GM18499 (cell line): Measurements from ENCODE around the gene ZNF277.

Source experiments
- ATAC-seq: cut with Tn5 transposase; IDR thresholded peaks from one replicate; pipeline ENCODE4 v1.9.1; 2021; ENCODE audit warnings: moderate number of reproducible peaks; ENCODE audit not compliant: insufficient read depth, unreplicated experiment

The ZNF277 gene

DNA sequence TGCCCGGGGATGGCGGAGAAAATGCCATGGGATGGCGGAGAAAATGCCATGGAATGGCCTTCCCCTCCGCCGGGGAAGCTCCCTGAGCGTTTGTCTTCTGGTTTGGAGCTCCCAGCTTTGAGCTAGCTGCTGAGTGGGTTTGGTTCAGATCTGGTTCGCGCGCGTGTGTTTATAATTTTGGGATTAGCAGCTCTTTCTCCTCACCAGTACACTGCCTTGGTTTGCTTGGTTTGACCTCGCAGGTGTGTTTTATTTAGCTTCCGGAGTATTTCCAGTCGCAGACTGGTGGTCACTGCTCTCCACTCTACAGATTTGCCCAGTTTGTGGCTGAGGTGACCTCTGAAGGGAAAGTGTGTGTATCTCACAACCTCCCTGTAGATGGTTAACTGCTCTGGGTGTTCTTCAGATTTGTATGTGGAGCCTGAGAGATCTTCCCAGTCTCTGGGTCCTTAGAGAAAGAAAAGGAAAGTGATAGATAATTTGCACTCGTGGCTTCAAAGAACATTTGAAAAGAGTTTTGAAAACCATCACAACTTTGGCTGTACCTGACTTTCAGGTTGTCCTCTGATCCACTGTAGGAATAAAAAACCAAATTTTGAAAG, 597 bp downstream of the ZNF277 start:
- no peak for ATAC-seq

DNA sequence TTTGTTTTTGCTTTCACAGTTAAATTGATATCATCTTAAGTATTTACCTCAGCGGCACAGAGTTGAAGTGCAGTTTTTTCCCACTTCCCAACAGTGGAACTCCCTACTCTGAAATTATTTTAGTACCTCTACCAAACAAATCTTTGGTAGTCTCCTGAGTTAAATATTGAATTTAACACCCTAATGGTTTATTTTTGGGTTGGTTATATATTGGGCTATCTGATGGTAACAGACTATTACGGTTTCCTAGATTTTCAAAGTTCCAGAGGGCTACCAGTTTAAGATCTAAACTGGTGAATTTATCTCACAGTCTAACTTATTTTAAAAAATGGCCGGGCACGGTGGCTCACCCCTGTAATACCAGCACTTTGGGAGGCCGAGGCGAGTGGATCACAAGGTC, 1.3 kb downstream of the ZNF277 start:
- ATAC-seq, result no peak

DNA sequence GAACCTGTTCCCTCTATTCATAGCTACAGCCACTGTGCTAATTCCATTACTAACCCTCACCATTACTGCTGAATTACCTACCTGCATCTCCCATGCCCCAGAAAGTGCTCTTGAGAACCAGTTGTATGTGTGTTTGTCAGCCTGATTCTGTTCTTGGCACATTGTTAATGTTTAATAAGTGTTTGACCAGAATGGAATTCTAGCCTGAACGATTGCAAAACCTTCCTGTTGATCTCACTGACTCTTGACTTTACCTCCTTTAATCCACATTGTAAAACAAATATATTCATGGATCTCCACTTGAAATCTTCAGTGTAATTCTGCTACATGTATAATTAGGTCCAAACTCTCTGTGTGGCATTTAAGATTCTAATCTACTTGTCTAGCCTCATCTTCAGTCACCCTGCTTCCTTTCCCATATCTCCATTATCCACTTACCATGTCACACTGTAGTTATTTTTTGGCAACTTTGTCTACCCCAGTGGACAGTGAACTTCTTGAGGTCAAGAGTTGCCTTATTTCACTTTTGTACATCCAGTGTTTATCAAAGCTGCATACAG, 4.9 kb downstream of the ZNF277 start:
- ATAC-seq, result no peak

DNA sequence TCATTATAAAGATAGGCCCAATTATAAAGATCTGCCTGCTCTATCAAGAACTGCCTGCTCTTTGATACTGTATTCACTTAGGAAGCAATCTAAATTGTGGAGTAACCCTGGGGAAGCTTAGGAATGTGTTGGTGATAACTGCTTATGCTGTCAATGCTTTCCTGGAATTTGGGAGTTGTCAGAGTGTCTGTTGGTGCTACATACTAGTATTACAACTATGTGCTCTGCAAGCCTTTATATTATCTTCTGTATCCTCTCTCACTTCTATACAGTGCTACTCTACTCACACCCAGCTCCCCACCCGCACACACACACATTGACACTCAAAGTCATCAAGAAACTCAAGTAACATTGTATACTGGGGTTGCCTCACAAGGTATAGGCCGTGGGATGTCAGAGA, 6.1 kb downstream of the ZNF277 start:
- ATAC-seq, result no peak

DNA sequence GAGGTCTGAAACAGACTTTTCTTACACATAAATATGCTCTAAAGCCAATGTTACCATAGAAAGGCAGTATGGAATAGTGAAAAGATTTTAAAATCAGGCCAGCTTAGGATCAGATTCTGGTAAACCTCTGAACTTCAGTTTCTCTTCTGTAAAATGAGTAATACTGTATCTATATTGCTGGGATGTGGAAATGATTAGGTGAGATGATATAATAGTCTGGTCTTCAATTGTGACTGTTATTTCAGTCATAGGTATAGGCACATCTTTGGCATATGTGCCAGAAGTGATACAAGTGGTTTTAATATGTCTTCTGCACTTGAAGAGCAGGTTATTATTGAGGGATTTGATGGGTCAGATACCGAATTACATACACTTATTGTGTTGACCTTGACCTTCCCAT, 7.2 kb downstream of the ZNF277 start:
- ATAC-seq, result no peak

DNA sequence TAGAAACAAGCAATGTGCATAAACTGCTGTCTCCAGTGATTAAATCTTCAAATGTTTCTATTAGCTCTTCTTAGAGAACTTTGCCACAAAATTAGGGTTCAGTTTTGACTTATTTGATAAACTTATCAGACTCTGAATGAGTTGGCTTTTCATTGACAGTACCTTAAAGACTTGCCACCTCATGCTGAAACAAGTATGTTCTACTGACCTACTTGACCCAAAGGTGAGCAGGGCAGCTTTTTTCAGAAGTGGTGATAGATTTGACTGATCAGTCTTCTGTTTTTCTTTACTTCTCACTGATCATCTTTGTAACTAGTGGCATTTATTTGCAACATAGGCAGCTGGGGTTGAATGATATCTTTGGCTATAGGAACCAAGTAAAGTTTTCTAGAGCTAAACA, 7.8 kb downstream of the ZNF277 start:
- ATAC-seq, result no peak

- ATAC-seq, result no peak
Measured at GRCh38 chr7:112214883-112215282, 8.4 kb downstream of the ZNF277 start.

DNA sequence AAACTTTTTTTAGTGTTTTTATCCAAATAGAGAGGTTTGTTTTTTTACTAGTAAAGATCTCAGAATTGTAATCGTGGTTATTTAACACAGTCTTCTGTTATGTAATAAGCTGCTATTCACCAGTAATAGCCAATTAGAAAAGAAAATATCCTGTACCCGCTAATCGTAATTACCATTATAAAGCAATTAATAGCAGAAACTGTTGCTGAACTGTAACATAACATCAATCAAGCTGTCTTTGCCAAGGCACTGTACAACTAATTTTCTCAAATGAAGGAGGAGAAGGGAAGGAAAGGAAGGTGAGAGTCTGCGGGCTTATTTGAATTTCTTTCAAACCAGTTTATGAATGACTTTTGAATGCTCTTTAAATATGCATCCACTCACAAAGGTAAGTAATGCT, 9.3 kb downstream of the ZNF277 start:
- no peak for ATAC-seq

DNA sequence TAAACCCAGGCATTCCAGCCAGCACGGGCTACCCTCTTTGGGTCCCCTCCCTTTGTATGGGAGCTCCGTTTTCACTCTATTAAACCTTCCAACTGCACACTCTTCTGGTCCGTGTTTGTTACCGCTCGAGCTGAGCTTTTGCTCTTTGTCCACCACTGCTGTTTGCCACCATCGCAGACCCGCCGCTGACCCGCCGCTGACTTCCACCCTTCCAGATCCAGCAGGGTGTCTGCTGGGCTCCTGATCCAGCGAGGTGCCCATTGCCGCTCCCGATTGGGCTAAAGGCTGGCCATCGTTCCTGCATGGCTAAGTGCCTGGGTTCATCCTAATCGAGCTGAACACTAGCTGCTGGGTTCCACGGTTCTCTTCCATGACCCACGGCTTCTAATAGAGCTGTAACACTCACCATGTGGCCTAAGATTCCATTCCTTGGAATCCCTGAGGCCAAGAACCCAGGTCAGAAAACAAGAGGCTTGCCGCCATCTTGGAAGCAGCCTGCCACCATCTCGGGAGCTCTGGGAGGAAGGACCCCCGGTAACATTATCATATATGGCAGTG, 14.5 kb downstream of the ZNF277 start:
- no peak for ATAC-seq

DNA sequence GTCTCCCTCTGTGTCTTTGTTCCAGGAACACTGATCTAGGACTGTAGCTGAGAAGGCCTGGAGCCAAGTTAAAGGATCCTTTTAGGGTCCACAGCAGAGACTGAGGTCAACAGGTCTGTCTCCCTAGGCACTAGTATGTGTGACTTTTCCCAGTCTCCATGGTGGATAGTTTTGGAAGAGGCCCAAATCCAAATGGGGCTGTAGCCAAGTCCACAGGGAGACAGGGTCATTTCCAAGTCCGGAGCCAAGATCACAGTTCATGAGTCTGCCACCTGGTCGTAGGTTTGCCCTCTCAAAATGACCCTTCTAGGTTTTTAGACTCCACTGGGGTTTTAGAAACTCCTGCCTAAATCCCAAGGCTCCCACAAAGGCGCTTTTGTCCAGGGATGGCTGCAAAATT, 16.8 kb downstream of the ZNF277 start:
- no peak for ATAC-seq

DNA sequence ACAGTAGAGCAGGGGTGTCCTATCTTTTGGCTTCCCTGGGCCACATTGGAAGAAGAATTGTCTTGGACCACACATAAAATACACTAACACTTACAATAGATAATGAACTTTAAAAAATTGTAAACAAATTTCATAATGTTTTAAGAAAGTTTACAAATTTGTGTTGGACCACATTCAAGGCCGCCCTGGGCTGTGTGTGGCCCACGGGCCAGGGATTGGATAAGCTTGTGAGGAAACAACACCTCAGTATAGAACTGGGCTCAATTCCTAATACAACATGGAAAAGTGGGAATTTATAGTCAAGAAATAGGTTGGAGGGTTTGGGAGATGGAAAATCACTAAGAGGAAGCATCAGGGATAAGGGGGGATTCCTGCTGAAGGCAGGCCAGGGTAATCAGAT, 17.7 kb downstream of the ZNF277 start:
- no peak for ATAC-seq

DNA sequence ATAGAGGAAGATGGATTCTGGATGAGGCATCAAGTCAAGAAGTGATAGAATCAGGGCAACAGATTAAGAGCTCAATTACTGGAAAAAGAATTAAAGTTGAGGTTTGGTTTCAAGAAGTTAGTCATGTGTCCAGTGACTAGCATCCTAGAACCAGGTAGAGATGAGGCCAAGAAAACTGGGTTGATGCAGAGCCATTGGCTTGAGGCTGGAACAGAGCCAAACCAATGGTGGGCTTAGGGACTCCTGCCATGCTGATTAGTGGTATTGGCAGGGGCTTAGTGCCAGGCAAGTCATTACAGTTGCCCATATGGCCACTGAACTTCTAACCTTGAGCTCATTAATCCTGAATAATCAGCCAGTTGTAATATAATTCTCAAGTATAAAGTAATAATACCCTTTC, 18.5 kb downstream of the ZNF277 start:
- ATAC-seq, result no peak

DNA sequence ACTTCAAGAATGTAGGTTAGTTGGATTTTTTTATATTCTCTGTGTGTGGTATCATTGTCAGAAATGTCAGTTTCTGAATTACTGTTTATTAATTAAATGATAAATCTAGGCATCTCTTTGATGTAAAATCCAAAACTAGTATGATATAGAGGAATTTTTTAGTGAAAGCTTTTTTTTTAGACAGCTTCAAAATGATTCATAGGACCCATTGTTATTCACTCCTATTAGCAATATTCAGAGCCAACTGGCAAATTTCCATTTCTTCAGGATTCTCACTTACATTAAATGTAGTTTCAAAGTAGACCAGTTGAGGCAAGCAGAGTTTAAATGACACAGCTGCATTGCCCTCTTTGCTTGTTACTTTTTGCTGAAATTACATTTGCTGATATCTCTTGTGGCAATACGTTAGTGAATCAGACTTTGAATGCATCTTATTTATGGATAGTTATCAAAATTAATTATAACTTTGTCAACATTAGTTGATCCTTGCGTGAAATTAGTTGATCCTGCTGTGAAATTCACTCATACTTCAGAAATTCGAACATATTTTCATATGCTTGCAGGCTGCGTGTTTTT, 20.3 kb downstream of the ZNF277 start:
- no peak for ATAC-seq

DNA sequence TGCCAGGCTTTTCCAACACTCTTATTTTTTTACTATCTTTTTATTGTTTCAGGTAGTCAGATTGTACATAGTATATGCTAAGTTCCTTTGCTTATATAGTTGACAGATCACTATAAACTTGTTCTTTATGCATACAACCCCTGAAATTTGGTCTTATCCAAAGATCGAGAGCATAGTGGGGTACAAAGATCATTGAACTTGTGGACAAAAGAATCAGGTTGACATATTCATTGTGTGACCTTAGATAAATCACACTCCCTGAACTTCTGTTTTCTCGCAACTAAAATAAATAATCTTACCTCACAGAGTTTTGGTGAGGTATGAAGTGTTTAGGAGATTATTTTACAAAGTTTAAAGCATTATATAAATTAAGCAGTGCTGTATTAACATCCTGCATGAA, 22.1 kb downstream of the ZNF277 start:
- no peak for ATAC-seq

- no peak for ATAC-seq
Measured at GRCh38 chr7:112232212-112232978, 25.9 kb downstream of the ZNF277 start.

DNA sequence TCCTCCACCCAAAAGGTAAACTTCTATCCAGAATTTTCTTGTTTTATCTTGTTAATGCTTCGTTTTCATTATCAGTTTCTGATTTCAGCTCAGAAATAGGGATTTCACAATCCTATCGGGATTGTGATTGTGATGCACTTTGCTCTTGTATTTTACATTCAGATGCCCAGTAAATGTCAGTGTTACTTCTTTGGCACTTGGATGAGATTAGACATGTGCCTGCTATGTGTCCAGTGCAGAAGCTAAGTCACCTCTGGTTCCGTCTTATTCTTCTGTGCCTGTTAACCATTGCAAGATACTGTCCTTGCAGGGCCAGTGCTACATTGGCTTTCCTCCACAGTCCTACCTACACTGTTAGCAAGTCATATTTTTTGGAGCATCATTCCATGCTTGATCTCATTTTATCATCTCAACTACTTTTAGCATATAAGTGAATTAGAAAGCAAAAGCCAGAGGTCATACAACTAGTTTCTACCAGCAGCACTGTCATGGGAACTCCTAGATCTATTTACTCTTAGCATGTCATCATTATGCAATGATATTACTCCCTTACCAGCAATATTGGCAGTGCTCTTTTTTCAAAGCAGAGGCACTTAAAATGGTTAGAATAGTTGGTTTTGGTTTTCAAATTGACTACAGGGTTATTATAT, 26.7 kb downstream of the ZNF277 start:
- no peak for ATAC-seq

DNA sequence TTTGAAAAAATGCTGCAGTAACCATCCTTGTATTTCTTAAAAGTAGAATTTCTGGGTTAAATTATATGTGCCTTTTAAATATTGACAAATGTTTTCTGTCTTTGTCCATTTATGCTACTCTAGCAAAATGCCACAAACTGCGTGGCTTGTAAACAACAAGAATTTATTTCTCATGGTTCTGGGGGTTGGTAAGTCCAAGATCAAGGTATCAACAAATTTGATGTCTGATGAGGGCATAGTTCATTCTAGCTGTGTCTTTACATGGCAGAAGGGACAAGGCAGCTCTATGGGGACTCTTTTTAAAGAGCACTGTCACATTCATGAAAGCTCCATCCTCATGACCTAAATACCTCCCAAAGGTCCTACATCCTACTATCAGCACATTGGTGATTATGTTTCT, 27.7 kb downstream of the ZNF277 start:
- ATAC-seq, result no peak

DNA sequence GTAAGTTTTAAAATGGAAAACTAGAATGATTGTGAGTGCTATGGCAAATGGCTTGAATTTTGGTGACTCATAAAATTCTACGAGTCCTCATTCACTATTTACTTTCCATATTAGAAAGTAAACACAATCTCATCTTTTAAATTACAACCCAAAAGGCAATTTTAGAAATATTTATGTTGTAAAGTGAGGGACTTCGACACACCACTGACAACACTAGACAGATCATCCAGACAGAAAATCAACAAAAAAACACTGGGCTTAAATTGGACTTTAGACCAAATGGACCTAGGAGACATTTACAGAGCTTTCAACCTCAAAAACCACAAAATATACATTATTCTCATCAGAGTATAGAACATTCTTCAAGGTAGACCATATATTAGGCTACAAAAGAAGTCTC, 30.1 kb downstream of the ZNF277 start:
- ATAC-seq, result no peak

DNA sequence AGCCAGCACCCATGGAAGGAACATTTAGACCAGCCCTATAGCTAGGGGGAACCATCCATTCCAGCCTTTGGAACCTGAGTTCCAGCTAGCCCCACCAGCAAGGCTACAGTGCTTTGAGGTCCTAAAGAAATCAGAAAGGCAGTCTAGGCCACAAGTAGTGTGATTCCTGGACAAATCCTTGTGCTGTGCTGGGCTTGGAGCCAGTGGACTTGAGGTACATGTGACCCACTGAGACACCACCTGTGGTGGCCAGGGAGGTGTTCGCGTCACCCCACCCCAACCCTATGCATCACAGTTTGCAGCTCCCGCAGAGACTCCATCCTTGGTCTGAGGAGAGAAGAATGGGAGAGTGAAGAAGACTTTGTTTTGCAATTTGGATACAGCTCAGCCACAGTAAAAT, 31.8 kb downstream of the ZNF277 start:
- ATAC-seq, result no peak

GRCh38 chr7:112238852-112239610, 32.5 kb downstream of the ZNF277 start:
- no peak for ATAC-seq
